Breast epithelium (tissue), 4 donors: ENCODE results near the gene NFE2L1. TPM values are rescaled to one million over a fixed set of nuclear protein-coding genes. Genes with fewer than 3 reads are reported as not detected.

Experiments
- DNase-seq, 2 donors: peaks; one replicate each; pipeline ENCODE4 v3.0.0-alpha.2; 2019; ENCODE audit warnings: low spot score in 2 of 2
- H3K27ac ChIP-seq, 2 donors: fragments of 200-600 bp; sonication (generic) in 1 of 2; one replicate each; pipeline ENCODE4 v1.5.1; 2016 to 2019; ENCODE audit warnings: mild to moderate bottlenecking in 1 of 2
- H3K27me3 ChIP-seq, 2 donors: fragments of 200-600 bp; sonication (generic) in 1 of 2; one replicate each; pipeline versions ENCODE4 v1.5.1 to v1.6.0; 2017 to 2019; ENCODE audit warnings: control low read depth in 1 of 2, mild to moderate bottlenecking in 1 of 2
- H3K36me3 ChIP-seq: fragments of 200-600 bp; one replicate; pipeline ENCODE4 v1.5.1; 2019
- H3K4me1 ChIP-seq, 2 donors: fragments of 200-600 bp; sonication (generic); one replicate each; pipeline ENCODE4 v1.5.1; 2016 to 2019; ENCODE audit warnings: control low read depth in 1 of 2
- H3K4me3 ChIP-seq, 3 donors: fragments of 200-600 bp; sonication (generic); 1 replicate in 2 of 3; 2 replicates in 1 of 3; pipeline ENCODE4 v1.5.1; 2016 to 2019; ENCODE audit warnings: mild to moderate bottlenecking in 3 of 3, moderate library complexity in 2 of 3
- H3K9me3 ChIP-seq, 2 donors: fragments of 200-600 bp; sonication (generic) in 1 of 2; one replicate each; pipeline ENCODE4 v1.5.1; 2016 to 2019; ENCODE audit warnings: control low read depth in 1 of 2
- POLR2A ChIP-seq: fragments of 450-650 bp; IDR thresholded peaks from one replicate; pipeline ENCODE4 v1.6.1; 2016; ENCODE audit warnings: antibody characterized with exemption, mild to moderate bottlenecking, moderate library complexity
- POLR2AphosphoS5 ChIP-seq, 3 donors: sonication (generic); formaldehyde crosslinking; IDR thresholded peaks; one replicate each; pipeline ENCODE4 v1.6.1; 2017; ENCODE audit warnings: antibody characterized with exemption in 3 of 3
- intact Hi-C: fragments of 100-400 bp; cut with DNase I; formaldehyde crosslinking; loops from one replicate; pipeline ENCODE4 v1.15.1; 2023; ENCODE audit warnings: low total_unique reads
- total RNA-seq, 3 donors: library from RNA; depleted of rRNA; stranded (reverse); fragments of >200 nt; gene quantifications; one replicate each; pipeline ENCODE4 v1.1.0, GENCODE V29; 2016
- TF ChIP-seq, protein P1 (sequence below), 3 donors: fragments of 450-650 bp; IDR thresholded peaks; one replicate each; pipeline ENCODE4 v1.5.1; 2016 to 2017; ENCODE audit warnings: antibody characterized with exemption in 3 of 3, mild to moderate bottlenecking in 3 of 3, moderate library complexity in 3 of 3

NFE2L1 gene
- total RNA-seq, 3 donors from 2014 or later, result 96.4 to 278 (median 106) TPM

GRCh38 chr17:48044851-48045250 is 3.3 kb upstream of the NFE2L1 start:
- H3K9me3 ChIP-seq, result no peaks in the 10 kb centered on the region
- peak overlapping the region in 1 of 2 donors; percentile 77 for H3K27ac ChIP-seq
- peaks cover 0 to 6% of the 10 kb centered on the region in 2 donors for H3K4me1 ChIP-seq
- H3K36me3 ChIP-seq, result no peaks in the 10 kb centered on the region
- TF ChIP-seq POLR2AphosphoS5 (IDR thresholded peaks at IDR 0.05) (no peak), POLR2A (no peak)
- TF ChIP-seq, protein P1, sequence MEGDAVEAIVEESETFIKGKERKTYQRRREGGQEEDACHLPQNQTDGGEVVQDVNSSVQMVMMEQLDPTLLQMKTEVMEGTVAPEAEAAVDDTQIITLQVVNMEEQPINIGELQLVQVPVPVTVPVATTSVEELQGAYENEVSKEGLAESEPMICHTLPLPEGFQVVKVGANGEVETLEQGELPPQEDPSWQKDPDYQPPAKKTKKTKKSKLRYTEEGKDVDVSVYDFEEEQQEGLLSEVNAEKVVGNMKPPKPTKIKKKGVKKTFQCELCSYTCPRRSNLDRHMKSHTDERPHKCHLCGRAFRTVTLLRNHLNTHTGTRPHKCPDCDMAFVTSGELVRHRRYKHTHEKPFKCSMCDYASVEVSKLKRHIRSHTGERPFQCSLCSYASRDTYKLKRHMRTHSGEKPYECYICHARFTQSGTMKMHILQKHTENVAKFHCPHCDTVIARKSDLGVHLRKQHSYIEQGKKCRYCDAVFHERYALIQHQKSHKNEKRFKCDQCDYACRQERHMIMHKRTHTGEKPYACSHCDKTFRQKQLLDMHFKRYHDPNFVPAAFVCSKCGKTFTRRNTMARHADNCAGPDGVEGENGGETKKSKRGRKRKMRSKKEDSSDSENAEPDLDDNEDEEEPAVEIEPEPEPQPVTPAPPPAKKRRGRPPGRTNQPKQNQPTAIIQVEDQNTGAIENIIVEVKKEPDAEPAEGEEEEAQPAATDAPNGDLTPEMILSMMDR (IDR thresholded peaks at IDR 0.05), result no peak
- no peaks in the 10 kb centered on the region for H3K27me3 ChIP-seq
- no peak overlapping the region for H3K4me3 ChIP-seq
- intact Hi-C loops, result no loop called here
- no peak for DNase-seq

DNA sequence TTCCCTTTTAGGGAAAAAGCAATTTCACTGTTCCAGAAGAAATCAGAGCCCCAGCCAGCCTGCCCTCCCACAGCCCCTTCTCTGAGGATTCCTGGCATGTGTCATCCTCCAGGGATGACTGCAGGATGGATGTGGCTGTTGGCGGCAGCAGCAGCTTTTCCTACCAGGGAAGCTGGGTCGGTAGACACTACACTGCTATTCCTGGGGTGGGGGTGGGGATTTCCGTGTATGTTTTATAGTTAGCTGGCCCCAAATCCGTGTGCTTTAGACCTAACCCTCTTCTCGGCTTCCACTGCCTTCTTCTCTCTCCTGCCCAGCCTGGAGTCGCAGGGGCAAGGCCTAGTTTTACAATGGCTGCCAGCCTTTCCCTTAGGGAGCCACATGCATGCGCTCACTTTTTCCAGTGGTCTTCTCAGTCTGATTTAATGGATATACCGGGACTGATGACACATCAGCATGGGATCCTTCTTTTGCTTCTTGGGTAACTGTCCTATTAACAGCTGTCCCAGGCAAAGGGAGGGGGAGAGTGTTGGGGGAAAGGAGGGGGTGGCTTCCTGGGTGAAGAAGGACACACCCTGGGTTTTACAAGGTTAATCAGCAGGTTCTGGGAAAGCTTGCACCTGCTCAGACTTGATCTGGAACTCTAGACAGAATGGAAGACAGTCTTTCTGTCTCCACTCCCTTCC is 2.7 kb upstream of the NFE2L1 start:
- H3K36me3 ChIP-seq, result no peaks in the 10 kb centered on the region
- H3K27me3 ChIP-seq, result no peaks in the 10 kb centered on the region
- no peak overlapping the region for H3K4me3 ChIP-seq
- no peaks in the 10 kb centered on the region for H3K9me3 ChIP-seq
- TF ChIP-seq POLR2A (no peak), POLR2AphosphoS5 (IDR thresholded peaks at IDR 0.05) (peak in 1 of 3 donors; percentile 18)
- TF ChIP-seq, protein P1 (IDR thresholded peaks at IDR 0.05), result no peak
- intact Hi-C loops, result no loop called here
- H3K27ac ChIP-seq, result peak overlapping the region in 1 of 2 donors; percentile 77
- DNase-seq, result no peak
- peaks cover 0 to 6% of the 10 kb centered on the region in 2 donors for H3K4me1 ChIP-seq

GRCh38 chr17:48046296-48046695 is 1.9 kb upstream of the NFE2L1 start:
- H3K27ac ChIP-seq, result peak overlapping the region in 1 of 2 donors; percentile 96
- H3K27me3 ChIP-seq, result no peaks in the 10 kb centered on the region
- H3K4me3 ChIP-seq, result no peak overlapping the region
- H3K9me3 ChIP-seq, result no peaks in the 10 kb centered on the region
- H3K4me1 ChIP-seq, result peaks cover 3 to 11% of the 10 kb centered on the region in 2 donors
- no peak for DNase-seq
- intact Hi-C loops, result no loop called here
- no peaks in the 10 kb centered on the region for H3K36me3 ChIP-seq
- no peak for TF ChIP-seq POLR2A

- Histone ChIP-seq H3K4me1 (peaks cover 12 to 20% of the 10 kb centered on the region in 2 donors), H3K4me3 (peak overlapping the region; percentile 71 to 80 (median 77)), H3K27me3 (no peaks in the 10 kb centered on the region), H3K36me3 (no peaks in the 10 kb centered on the region), H3K9me3 (no peaks in the 10 kb centered on the region), H3K27ac (peak overlapping the region; percentile 92 to 96)
- intact Hi-C loops, result no loop called here
- no peak for TF ChIP-seq POLR2A
- no peak for TF ChIP-seq POLR2AphosphoS5 (IDR thresholded peaks at IDR 0.05)
- TF ChIP-seq, protein P1 (IDR thresholded peaks at IDR 0.05), result no peak
- DNase-seq, result no peak
These were observed 932 bp upstream of the NFE2L1 start for GRCh38 chr17:48047113-48047740.

- peak; percentile 85 to 86 for DNase-seq
- Histone ChIP-seq H3K4me3 (peak overlapping the region; percentile 71 to 80 (median 77)), H3K9me3 (no peaks in the 10 kb centered on the region), H3K27ac (peak overlapping the region; percentile 92 to 96), H3K27me3 (no peaks in the 10 kb centered on the region), H3K4me1 (peaks cover 26 to 33% of the 10 kb centered on the region in 2 donors), H3K36me3 (no peaks in the 10 kb centered on the region)
- TF ChIP-seq, protein P1 (IDR thresholded peaks at IDR 0.05), result no peak
- TF ChIP-seq POLR2AphosphoS5 (IDR thresholded peaks at IDR 0.05) (peak in 2 of 3 donors; percentile 25 to 65), POLR2A (no peak)
- intact Hi-C loops, result no loop called here
These were observed 396 bp downstream of the NFE2L1 start for GRCh38 chr17:48048384-48049126.
